ENCODE measurements around the gene IWS1. TPM values are rescaled to one million over a fixed set of nuclear protein-coding genes. Genes with fewer than 3 reads are reported as not detected.

The IWS1 gene
- total and polyA plus RNA-seq, 9 of the 15 experiments (the other 6 are each of a cell fraction or from before 2014, with no cell fraction given): 20.8 to 67.2 (median 46.6) TPM

- no peak for TF ChIP-seq ZNF507 (tag; conservative IDR thresholded peaks at IDR 0.05)
- no peak for TF ChIP-seq RUNX1 (IDR thresholded peaks at IDR 0.05; ENCODE audit: low read depth)
- TF ChIP-seq POLR3G (IDR thresholded peaks at IDR 0.05; ENCODE audit: extremely low read depth, insufficient read length, insufficient replicate concordance): no peak
- no peak for TF ChIP-seq CBX8 (IDR thresholded peaks at IDR 0.05; ENCODE audit: borderline replicate concordance, extremely low read depth, low read depth, low read length, poor library complexity, severe bottlenecking)
- no peak for TF ChIP-seq KDM2B (CRISPR knock-in tag; IDR thresholded peaks at IDR 0.05)
- TF ChIP-seq, protein P1, sequence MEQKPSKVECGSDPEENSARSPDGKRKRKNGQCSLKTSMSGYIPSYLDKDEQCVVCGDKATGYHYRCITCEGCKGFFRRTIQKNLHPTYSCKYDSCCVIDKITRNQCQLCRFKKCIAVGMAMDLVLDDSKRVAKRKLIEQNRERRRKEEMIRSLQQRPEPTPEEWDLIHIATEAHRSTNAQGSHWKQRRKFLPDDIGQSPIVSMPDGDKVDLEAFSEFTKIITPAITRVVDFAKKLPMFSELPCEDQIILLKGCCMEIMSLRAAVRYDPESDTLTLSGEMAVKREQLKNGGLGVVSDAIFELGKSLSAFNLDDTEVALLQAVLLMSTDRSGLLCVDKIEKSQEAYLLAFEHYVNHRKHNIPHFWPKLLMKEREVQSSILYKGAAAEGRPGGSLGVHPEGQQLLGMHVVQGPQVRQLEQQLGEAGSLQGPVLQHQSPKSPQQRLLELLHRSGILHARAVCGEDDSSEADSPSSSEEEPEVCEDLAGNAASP (IDR thresholded peaks at IDR 0.05): no peak
- TF ChIP-seq, protein P2, sequence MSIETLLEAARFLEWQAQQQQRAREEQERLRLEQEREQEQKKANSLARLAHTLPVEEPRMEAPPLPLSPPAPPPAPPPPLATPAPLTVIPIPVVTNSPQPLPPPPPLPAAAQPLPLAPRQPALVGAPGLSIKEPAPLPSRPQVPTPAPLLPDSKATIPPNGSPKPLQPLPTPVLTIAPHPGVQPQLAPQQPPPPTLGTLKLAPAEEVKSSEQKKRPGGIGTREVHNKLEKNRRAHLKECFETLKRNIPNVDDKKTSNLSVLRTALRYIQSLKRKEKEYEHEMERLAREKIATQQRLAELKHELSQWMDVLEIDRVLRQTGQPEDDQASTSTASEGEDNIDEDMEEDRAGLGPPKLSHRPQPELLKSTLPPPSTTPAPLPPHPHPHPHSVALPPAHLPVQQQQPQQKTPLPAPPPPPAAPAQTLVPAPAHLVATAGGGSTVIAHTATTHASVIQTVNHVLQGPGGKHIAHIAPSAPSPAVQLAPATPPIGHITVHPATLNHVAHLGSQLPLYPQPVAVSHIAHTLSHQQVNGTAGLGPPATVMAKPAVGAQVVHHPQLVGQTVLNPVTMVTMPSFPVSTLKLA (conservative IDR thresholded peaks at IDR 0.05): 0 out of 4 replicates have a peak, but pooled peaks have one; percentile 7 to 18
- TF ChIP-seq SAFB (IDR thresholded peaks at IDR 0.05; ENCODE audit: borderline replicate concordance, low read depth, low read length): no peak
- TF ChIP-seq SNAPC5 (CRISPR knock-in tag; IDR thresholded peaks at IDR 0.05): no peak
- TF ChIP-seq L3MBTL2 (IDR thresholded peaks at IDR 0.05): 0 out of 2 replicates have a peak, but pooled peaks have one; percentile 39
- TF ChIP-seq RBM22 (IDR thresholded peaks at IDR 0.05; ENCODE audit: low read depth, low read length, poor library complexity, severe bottlenecking): no peak
- TF ChIP-seq ILF3 (IDR thresholded peaks at IDR 0.05; ENCODE audit: borderline replicate concordance): no peak
- TF ChIP-seq NCOA2 (IDR thresholded peaks at IDR 0.05; ENCODE audit: partially characterized antibody in 2 of 2): no peak
- no peak for TF ChIP-seq TEAD4 (IDR thresholded peaks at IDR 0.05; ENCODE audit: low read length)
- TF ChIP-seq TEAD4 (CRISPR knock-in tag; IDR thresholded peaks at IDR 0.05; ENCODE audit: borderline replicate concordance): no peak
- no peak; a peak in 1 of 4 replicates for TF ChIP-seq RAD21 (CRISPR knock-in tag; conservative IDR thresholded peaks at IDR 0.05 in 1 of 2, IDR thresholded peaks at IDR 0.05 in 1 of 2)
- no peak; the same call in 1 of the 2 replicates for TF ChIP-seq RNF2 (IDR thresholded peaks at IDR 0.05)
- TF ChIP-seq CEBPG (CRISPR knock-in tag; IDR thresholded peaks at IDR 0.05): peak; percentile 51
- TF ChIP-seq CEBPG (tag; conservative IDR thresholded peaks at IDR 0.05 in 1 of 2, IDR thresholded peaks at IDR 0.05 in 1 of 2): peak; percentile 83 to 86
- TF ChIP-seq BDP1 (IDR thresholded peaks at IDR 0.05; ENCODE audit: insufficient read depth, insufficient read length): no peak
- no peak for TF ChIP-seq CHCHD3 (CRISPR knock-in tag; IDR thresholded peaks at IDR 0.05)
- no peak for TF ChIP-seq HOXB6 (CRISPR knock-in tag; IDR thresholded peaks at IDR 0.05; ENCODE audit: borderline replicate concordance)
- no peak for TF ChIP-seq MAFG (tag; conservative IDR thresholded peaks at IDR 0.05)
- TF ChIP-seq FOXP1 (CRISPR knock-in tag; IDR thresholded peaks at IDR 0.05): 0 out of 2 replicates have a peak, but pooled peaks have one; percentile 11
- TF ChIP-seq ZNF584 (CRISPR knock-in tag; IDR thresholded peaks at IDR 0.05; ENCODE audit: low read depth): no peak
- TF ChIP-seq ZNF184 (CRISPR knock-in tag; IDR thresholded peaks at IDR 0.05): no peak
- peak in 1 of 2 experiments; percentile 13; a peak in 1 of 4 replicates for TF ChIP-seq ARNT (IDR thresholded peaks at IDR 0.05)
Measured at GRCh38 chr2:127527001-127527804, 914 bp upstream of the IWS1 start (continued).
